K562 (cell line): ENCODE data around the gene SOST.

Source experiments
- CTCF ChIP-seq, 3 experiments: IDR thresholded peaks in 2 of 3; conservative IDR thresholded peaks in 1 of 3; 2 replicates each; pipeline ENCODE4 v1.5.1; 2011 to 2012; ENCODE audit warnings: low read length in 3 of 3, mild to moderate bottlenecking in 3 of 3, control low read depth in 2 of 3, improper control_type of control experiment in 1 of 3, inconsistent platforms in 1 of 3, low read depth in 1 of 3, mixed read lengths in 1 of 3, moderate library complexity in 1 of 3; ENCODE audit not compliant: insufficient read depth in 2 of 3
- ELK1 ChIP-seq: sonication (generic); formaldehyde crosslinking; IDR thresholded peaks from 2 replicates; pipeline ENCODE4 v1.8.1; 2022; ENCODE audit warnings: missing genetic modification reagents
- GATA2 ChIP-seq: sonication (generic); formaldehyde crosslinking; IDR thresholded peaks from 2 replicates; pipeline ENCODE4 v1.4.0; 2020; ENCODE audit warnings: mild to moderate bottlenecking, missing genetic modification reagents
- HCFC1 ChIP-seq: IDR thresholded peaks from 2 replicates; pipeline ENCODE4 v1.6.1; 2012; ENCODE audit warnings: low read depth, low read length, improper control_type of control experiment
- MAFK ChIP-seq: IDR thresholded peaks from 2 replicates; pipeline ENCODE4 v1.6.1; 2011; ENCODE audit warnings: low read length, improper control_type of control experiment
- SOX6 ChIP-seq: fragments of 450-650 bp; IDR thresholded peaks from 2 replicates; pipeline ENCODE4 v1.6.1; 2014; ENCODE audit warnings: mild to moderate bottlenecking
- TCF7L2 ChIP-seq: fragments of 150-350 bp; IDR thresholded peaks from 2 replicates; pipeline ENCODE4 v1.6.1; 2016; ENCODE audit warnings: low read depth, mild to moderate bottlenecking, low read length, moderate library complexity
- TFE3 ChIP-seq: fragments of 450-650 bp; formaldehyde crosslinking; IDR thresholded peaks from 2 replicates; pipeline ENCODE4 v1.4.0; 2020; ENCODE audit warnings: mild to moderate bottlenecking, mixed read lengths
- TRIM28 ChIP-seq: fragments of 450-650 bp; IDR thresholded peaks from 2 replicates; pipeline ENCODE4 v1.6.1; 2017
- ZNF282 ChIP-seq: sonication (generic); formaldehyde crosslinking; IDR thresholded peaks from 2 replicates; pipeline ENCODE4 v1.8.1; 2023; ENCODE audit warnings: missing genetic modification reagents

- TF ChIP-seq GATA2 (CRISPR knock-in tag) (no peak), HCFC1 (no peak), CTCF (IDR thresholded peaks at IDR 0.05 in 2 of 3, conservative IDR thresholded peaks at IDR 0.05 in 1 of 3; ENCODE audit: insufficient read depth in 2 of 3, low read depth in 1 of 3, low read length in 3 of 3) (no peak), TCF7L2 (no peak), ZNF282 (CRISPR knock-in tag) (no peak), SOX6 (no peak), TRIM28 (no peak), MAFK (peak; percentile 45; the same call in 1 of the 2 replicates), ELK1 (CRISPR knock-in tag) (no peak), TFE3 (CRISPR knock-in tag) (no peak)
These were observed 46.2 kb downstream of the SOST start for GRCh38 chr17:43712397-43712796.
